C4-2B (cell line): ENCODE measurements around the gene LRFN2.

Experiments used
- ZFX ChIP-seq: fragments of 450-650 bp; IDR thresholded peaks from 2 replicates; pipeline ENCODE4 v1.6.1; 2017
- TF ChIP-seq, protein P1 (sequence below): fragments of 450-650 bp; conservative IDR thresholded peaks from 2 replicates; pipeline ENCODE4 v1.5.1; 2017; ENCODE audit warnings: mild to moderate bottlenecking

DNA sequence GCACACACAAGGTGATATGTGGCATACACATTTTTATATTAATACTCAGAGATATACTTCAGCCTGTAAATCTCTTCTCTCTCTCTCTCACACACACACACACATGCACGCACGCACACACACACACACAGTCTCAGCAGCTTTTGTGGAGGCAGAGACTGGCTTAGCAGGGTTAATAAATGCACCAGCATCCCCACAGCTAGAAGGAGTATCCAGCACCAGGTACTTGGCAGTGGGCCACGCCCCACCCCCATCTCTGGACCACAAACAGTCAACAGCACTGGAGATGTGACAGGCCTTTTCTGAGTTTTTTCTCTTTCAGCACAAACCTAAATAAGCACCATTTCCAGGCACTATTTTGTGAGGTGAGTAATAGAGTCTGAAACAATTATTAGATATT, 47.3 kb upstream of the LRFN2 start:
- TF ChIP-seq, protein P1, sequence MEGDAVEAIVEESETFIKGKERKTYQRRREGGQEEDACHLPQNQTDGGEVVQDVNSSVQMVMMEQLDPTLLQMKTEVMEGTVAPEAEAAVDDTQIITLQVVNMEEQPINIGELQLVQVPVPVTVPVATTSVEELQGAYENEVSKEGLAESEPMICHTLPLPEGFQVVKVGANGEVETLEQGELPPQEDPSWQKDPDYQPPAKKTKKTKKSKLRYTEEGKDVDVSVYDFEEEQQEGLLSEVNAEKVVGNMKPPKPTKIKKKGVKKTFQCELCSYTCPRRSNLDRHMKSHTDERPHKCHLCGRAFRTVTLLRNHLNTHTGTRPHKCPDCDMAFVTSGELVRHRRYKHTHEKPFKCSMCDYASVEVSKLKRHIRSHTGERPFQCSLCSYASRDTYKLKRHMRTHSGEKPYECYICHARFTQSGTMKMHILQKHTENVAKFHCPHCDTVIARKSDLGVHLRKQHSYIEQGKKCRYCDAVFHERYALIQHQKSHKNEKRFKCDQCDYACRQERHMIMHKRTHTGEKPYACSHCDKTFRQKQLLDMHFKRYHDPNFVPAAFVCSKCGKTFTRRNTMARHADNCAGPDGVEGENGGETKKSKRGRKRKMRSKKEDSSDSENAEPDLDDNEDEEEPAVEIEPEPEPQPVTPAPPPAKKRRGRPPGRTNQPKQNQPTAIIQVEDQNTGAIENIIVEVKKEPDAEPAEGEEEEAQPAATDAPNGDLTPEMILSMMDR: no peak
- TF ChIP-seq ZFX: no peak
